AG10803 (cell line): ENCODE measurements around the gene ADGRF5.

Experiments
- DNase-seq: peaks from one replicate; pipeline ENCODE4 v3.0.0; 2010; ENCODE audit warnings: low read depth
- H3K4me3 ChIP-seq: 2 replicates; pipeline ENCODE4 v1.5.1; 2011; ENCODE audit warnings: mild to moderate bottlenecking, low read length, control low read depth
- CTCF ChIP-seq: conservative IDR thresholded peaks from 2 replicates; pipeline ENCODE4 v1.5.1; 2011; ENCODE audit warnings: mild to moderate bottlenecking, low read length, control low read depth, inconsistent platforms

Gene ADGRF5

GRCh38 chr6:46947497-46947896 is 25.8 kb upstream of the ADGRF5 start:
- no peak for TF ChIP-seq CTCF
- DNase-seq = no peak
- no peak overlapping the region for H3K4me3 ChIP-seq

GRCh38 chr6:46940433-46941226 is 18.9 kb upstream of the ADGRF5 start:
- no peak overlapping the region for H3K4me3 ChIP-seq
- no peak for TF ChIP-seq CTCF
- DNase-seq = no peak

GRCh38 chr6:46937642-46938041 is 15.9 kb upstream of the ADGRF5 start:
- DNase-seq = no peak
- no peak overlapping the region for H3K4me3 ChIP-seq
- TF ChIP-seq CTCF = no peak

GRCh38 chr6:46935687-46936086 is 13.9 kb upstream of the ADGRF5 start:
- no peak for DNase-seq
- no peak for TF ChIP-seq CTCF
- no peak overlapping the region for H3K4me3 ChIP-seq

- H3K4me3 ChIP-seq = no peak overlapping the region
- TF ChIP-seq CTCF = no peak
- DNase-seq = no peak
Measured at GRCh38 chr6:46933751-46934150, 12.0 kb upstream of the ADGRF5 start.

GRCh38 chr6:46932526-46933319 is 11.0 kb upstream of the ADGRF5 start:
- no peak overlapping the region for H3K4me3 ChIP-seq
- DNase-seq = peak; percentile 31
- no peak for TF ChIP-seq CTCF

- TF ChIP-seq CTCF = no peak
- no peak overlapping the region for H3K4me3 ChIP-seq
- no peak for DNase-seq
Measured at GRCh38 chr6:46931416-46931815, 9.7 kb upstream of the ADGRF5 start.
